Neural cell (in vitro differentiated cells): Measurements from ENCODE around the gene CNKSR1.

Experiments used
- EP300 ChIP-seq: fragments of 450-650 bp; conservative IDR thresholded peaks from 2 replicates; pipeline ENCODE4 v1.6.1; 2014; ENCODE audit warnings: antibody characterized with exemption, mild to moderate bottlenecking, moderate library complexity; ENCODE audit not compliant: poor library complexity, severe bottlenecking
- EZH2 ChIP-seq: fragments of 200-600, 300-800 bp; shearing (Covaris generic), sonication (generic); IDR thresholded peaks from 2 replicates; pipeline ENCODE4 v1.6.1; 2014; ENCODE audit warnings: antibody characterized with exemption, low read length, borderline replicate concordance, mild to moderate bottlenecking; ENCODE audit not compliant: insufficient read depth, poor library complexity, severe bottlenecking
- MXI1 ChIP-seq: fragments of 450-650 bp; conservative IDR thresholded peaks from 2 replicates; pipeline ENCODE4 v1.6.1; 2014; ENCODE audit warnings: antibody characterized with exemption, mild to moderate bottlenecking; ENCODE audit not compliant: poor library complexity, severe bottlenecking
- RAD21 ChIP-seq: fragments of 450-650 bp; conservative IDR thresholded peaks from 2 replicates; pipeline ENCODE4 v1.6.1; 2014; ENCODE audit warnings: antibody characterized with exemption, mild to moderate bottlenecking, moderate library complexity
- REST ChIP-seq: IDR thresholded peaks from 2 replicates; pipeline ENCODE4 v1.6.1; 2012; ENCODE audit warnings: borderline replicate concordance
- TF ChIP-seq, protein P1 (sequence below): fragments of 450-650 bp; IDR thresholded peaks from 2 replicates; pipeline ENCODE4 v1.5.1; 2014; ENCODE audit warnings: antibody characterized with exemption, mild to moderate bottlenecking, moderate library complexity; ENCODE audit not compliant: poor library complexity, severe bottlenecking

DNA sequence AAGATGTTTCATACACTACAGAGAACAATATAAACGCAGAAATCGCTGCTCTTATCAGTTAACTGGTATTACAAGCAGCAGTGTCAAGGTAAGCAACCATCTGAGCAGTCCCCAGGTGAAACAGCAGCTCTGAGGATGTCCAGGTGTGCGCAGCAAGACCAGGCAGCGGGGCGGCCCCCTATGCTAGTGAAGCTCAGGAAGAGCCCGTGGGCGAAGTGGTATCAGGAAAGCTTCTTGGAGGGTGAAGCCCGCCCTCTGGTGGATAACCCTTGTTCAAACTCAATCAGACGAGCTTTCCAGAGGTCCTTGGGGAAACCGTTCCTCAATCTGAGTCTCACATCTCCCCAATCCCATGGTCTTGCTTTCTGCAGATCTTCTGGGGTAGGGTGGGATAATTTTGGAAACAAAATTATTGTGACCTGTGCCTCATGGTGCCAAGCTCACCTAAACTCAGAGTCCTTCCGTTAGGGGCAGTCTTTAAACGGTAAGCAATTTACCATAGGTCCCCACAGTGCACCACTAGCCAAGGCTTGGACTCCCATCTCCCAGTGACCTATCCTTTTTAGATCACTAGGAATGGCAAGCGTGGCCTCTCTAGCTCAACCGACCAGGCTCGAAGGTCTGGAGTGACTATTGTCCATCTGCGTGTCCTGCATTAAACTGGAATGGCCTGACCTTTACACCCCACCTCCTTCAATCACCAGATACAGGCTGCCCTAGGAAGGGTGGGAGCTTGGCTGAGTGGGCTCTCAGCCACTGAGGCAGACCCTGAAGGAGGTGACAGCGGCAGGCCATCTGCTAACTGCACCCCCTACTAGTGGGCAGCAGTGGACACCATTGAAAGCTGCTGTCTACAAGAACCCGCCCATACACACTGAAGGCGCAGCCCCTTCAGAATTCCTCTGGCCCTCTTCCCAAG lies 32.0 kb upstream of the CNKSR1 start:
- TF ChIP-seq REST (no peak), RAD21 (peak; percentile 77), MXI1 (no peak), EZH2 (no peak), EP300 (no peak)
- TF ChIP-seq, protein P1, sequence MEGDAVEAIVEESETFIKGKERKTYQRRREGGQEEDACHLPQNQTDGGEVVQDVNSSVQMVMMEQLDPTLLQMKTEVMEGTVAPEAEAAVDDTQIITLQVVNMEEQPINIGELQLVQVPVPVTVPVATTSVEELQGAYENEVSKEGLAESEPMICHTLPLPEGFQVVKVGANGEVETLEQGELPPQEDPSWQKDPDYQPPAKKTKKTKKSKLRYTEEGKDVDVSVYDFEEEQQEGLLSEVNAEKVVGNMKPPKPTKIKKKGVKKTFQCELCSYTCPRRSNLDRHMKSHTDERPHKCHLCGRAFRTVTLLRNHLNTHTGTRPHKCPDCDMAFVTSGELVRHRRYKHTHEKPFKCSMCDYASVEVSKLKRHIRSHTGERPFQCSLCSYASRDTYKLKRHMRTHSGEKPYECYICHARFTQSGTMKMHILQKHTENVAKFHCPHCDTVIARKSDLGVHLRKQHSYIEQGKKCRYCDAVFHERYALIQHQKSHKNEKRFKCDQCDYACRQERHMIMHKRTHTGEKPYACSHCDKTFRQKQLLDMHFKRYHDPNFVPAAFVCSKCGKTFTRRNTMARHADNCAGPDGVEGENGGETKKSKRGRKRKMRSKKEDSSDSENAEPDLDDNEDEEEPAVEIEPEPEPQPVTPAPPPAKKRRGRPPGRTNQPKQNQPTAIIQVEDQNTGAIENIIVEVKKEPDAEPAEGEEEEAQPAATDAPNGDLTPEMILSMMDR = peak; percentile 84
